DMS114 treated with DMSO at 0.1 percent for 48 hours (cell line): ENCODE data around the gene C11orf91.
"Not testable (repeated sequence)": the region's sequence is repeated elsewhere in the genome, so short reads cannot be mapped to it uniquely, and the experiment has no call there.

Experiments
- DNase-seq: peaks from one replicate; lab custom pipeline; 2025; ENCODE audit not compliant: unreplicated experiment; lab: John Stamatoyannopoulos, UW

The C11orf91 gene

GRCh38 chr11:33721984-33722383 is 21.4 kb upstream of the C11orf91 start:
- DNase-seq: no peak

DNA sequence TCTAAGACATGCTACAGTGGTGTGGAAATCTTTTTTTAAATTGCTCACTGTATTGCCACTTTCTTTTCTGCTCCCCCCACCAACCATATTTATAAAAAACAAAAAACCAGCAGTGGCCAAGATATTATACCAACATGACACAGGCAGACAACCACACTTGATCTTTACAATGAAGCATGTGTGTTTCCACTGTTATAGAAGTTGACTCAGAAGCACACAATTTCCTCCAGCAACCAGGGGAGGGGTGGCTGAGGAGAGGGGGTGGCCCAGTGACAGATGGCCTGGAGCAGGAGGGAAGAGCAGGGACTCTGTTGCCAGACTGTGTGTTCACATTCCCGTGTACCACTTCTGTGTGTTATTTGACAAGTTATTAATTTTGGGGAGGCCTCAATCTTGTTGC is 20.8 kb upstream of the C11orf91 start:
- DNase-seq: no peak

DNA sequence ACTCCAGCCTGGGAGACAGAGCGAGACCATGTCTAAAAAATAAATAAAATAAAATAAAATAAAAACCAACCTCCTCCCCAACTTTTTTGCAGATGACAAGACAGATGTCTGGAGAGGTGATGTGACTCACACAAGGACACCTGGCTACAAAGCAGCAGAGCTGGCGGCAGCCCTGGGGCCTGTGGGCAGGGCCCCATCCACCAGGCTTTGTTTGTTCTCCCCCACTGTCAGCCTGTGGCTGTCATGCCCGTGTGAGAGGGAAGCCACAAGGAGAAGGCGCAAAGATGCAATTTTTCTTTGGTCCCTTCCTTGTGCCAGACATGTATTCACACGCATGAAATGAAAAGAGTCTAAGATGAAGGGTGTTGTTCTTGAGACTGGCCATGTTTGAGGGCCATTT is 19.0 kb upstream of the C11orf91 start:
- no peak for DNase-seq

GRCh38 chr11:33718440-33718839 is 17.8 kb upstream of the C11orf91 start:
- DNase-seq: no peak

DNA sequence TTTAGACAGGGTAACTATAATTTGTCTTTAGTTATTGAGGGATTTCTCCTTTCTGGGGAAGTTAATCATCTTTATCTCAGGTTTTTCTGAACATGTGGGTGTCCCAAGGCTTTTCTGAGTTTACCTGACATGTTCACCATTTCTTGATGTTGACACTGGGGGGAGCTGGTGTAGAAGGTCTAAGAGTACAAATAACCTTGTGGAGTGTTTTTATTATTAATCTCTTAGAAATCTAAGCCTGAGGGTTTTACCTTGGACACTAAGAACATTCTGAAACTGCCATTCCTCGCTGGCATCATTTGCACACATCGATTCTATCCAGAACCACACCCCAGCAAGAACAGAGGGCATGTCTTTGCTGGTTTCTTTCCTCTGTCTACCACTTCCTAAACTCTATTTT is 15.6 kb upstream of the C11orf91 start:
- no peak for DNase-seq

- DNase-seq: no peak
Observed at GRCh38 chr11:33713856-33714398, 13.3 kb upstream of the C11orf91 start.

- no peak for DNase-seq
Observed at GRCh38 chr11:33713151-33713855, 12.7 kb upstream of the C11orf91 start.

DNA sequence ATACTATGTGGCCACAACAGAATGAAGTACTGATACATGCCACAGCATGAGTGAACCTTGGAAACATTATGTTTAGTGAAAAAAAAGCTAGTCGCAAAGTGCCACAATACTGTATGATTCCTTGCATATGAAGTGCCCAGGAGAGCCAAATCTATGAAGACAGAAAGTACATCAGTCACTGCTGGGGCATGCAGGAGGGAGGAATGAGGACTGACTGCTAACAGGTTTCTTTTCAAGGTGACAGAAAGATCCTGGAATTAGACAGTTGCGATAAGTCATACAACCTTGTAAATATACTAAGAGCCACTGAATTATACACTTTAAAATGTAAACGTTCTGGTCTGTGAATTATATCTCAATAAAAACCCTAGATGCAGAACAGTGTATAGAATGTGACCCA is 11.8 kb upstream of the C11orf91 start:
- no peak for DNase-seq

- DNase-seq: no peak
Observed at GRCh38 chr11:33709466-33709865, 8.8 kb upstream of the C11orf91 start.

DNA sequence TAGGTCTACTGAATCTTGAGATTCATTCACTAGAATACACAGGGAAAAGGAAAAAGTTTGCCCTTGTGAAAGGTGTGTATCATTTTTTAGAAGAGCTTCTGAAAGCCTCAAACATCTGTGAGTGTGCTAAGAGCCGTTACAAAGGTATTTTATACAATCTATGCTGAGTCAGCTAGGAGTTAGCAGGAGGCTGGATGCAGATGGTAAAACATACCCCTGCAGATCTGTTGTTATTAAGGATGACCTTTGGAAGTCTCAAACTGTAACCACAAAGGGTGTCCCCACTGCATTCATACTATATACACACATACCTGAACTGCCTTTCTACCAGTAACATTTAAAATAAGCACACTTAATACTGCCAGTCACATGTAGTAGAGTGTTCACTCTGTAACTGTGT is 8.4 kb upstream of the C11orf91 start:
- no peak for DNase-seq

DNA sequence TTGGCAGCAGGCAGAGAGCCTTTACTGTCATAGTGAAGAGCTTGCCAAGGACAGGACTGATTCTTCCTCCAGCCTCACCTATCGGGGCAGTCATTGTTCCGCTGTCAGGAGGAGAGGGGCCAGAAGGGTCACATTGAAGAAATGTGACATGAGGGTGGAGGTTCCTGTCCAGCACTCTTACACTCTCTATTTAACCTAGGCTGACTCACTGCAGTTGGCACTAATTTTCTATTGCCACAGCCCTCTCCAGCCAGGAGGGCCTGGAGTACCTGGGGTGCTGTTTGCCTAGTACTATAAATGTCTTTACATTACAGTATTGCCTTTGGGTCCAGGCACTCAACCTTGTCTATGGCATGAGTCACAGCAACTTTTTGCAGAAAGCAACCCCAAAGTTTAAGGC is 7.2 kb upstream of the C11orf91 start:
- not testable (repeated sequence) for DNase-seq

GRCh38 chr11:33706966-33707365 is 6.3 kb upstream of the C11orf91 start:
- no peak for DNase-seq

DNA sequence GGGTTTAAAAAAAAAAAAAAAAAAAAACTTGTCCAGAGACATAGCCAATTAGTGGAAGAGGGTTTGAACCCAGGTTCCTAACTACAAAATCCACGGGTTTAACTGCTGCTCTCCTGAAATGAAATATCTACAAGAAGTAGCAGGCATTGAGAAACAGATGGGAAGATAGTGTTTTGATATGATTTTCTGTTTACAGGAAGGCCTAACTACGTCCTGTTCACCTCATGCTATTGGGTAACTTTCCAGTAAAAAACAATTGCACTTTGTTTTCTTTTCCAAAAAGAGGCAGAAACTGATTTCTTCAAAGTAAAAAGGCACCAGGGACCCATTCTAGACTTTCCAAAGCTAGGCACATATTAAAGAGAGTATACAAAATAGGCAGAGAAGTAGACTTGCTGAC is 5.9 kb upstream of the C11orf91 start:
- no peak for DNase-seq

GRCh38 chr11:33704240-33705002 is 3.8 kb upstream of the C11orf91 start:
- no peak for DNase-seq

- DNase-seq: no peak
Observed at GRCh38 chr11:33703788-33704187, 3.2 kb upstream of the C11orf91 start.

DNA sequence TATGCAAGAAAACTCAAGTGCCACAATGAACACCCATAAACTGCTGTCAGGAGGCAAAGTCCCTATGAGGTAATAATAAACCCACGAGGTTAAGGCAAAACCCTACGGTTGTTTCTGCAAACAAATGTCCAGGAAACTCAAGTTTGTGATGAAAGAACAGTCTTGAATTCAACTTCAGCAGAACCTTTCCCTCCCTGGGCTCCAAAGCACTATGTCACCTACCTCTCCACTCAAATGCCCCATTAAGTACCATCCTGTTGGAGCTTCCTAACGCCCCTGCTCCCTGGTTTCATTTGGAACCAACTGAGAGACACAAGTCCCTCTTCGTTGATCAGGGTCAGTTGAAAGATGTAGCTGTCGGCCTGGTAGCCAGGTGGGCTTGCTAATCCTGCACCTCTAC is 2.6 kb upstream of the C11orf91 start:
- no peak for DNase-seq

DNA sequence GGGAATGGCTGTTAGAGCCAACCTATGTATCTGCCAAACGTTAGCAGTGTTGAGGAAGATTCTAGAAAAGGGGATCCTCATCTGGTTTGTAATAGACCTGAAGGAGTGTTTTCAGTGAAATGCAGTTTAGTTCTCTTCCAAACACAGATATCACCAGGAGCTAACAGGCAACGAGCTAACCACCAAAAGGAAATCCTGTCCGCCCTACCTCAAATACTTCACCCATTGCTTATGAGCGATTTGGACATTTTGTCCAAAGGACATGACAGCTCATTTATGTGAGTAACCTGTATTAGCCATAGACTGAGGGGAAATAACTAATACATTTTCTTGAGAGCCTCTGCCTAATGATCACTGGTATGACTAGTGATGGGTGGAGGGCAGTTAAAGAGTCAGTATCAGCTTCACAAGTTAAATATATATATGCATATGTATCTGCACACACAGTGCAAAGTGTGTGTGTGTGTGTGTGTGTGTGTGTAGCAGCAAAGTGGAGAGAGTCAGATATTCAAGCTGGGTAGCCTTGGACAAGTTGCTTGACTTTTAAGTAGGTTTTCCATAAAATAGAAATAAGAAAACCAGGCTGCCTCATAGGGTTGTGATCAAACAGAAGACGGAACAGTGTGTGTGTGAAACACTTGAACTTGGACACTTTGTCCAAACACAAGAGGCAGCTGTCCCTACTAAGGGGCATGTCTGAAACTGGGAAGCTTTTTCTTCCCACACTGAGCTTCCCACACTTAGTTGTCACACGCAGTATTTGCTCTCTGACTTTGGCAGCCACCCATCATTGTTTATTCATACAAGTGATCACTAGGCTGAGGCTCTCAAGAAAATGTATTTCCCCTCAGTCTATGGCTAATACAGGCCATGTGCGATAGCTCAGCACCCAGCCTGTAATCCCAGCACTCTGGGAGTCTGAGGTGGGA is 940 bp upstream of the C11orf91 start:
- no peak for DNase-seq

DNA sequence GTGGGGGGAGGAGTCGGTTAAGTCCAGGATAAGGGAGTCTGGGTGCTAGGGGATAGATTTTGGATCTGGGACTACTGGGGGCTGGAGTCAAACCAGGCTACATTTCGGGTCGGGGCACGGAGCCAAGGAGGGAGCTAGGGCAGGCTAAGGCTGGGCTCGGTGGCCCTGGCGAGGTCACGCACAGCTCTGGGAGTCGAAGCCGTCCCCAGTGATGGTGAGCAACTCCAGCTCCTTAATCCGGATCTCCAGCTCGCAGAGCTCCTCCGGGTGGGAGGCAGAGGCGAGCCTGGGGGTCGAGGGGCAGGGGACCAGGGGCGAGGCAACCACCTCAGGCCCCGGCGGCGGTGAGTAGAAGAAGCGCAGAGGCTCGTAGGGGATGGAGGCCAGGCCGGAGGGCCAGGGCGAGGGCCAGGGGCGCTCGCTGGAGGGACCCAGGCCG is 544 bp downstream of the C11orf91 start:
- no peak for DNase-seq

DNA sequence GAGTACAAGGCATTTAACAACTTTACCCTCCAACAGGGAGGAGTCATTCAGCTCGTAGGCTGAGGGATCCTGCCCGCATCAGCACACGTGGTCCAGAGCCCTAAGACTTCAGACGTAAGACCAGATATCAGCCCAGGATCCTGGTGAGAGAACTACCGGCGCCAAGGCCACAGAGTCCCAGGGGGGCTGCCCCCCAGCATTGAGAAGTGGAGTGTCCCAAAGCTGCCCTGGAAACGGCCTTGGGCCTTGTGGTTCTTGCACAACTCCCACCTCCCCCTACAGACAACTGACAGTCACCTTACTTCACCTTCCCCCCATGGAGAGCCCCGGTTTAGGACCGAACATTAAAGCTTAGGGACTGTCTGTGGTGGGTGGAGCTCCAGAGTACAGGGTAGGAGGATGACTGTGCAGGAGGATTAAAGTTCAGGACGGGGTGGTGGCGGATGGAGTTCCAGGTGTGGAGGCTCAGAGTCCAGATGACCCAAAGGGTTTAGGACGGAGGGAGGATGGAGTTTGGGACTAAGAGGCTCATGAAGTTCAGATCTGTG is 1.0 kb downstream of the C11orf91 start:
- DNase-seq: no peak

DNA sequence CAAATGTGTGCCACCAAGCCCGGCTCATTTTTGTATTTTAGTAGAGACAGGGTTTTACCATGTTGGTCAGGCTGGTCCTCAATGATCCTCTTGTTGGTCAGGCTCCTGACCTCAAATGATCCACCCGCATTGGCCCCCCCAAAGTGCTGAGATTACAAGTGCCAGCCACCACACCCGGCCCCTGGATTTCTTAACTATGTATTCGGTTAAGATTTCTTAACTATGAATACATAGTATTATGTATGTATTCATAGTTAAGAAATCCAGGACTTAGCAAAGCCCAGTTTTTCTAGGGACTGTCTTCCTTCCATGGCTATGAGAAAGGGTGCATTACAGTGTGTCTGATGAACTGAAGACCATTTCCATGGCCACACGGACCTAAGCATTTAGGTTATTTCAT is 1.7 kb downstream of the C11orf91 start:
- DNase-seq: no peak

GRCh38 chr11:33697997-33698396 is 2.6 kb downstream of the C11orf91 start:
- no peak for DNase-seq
